GM19324 (cell line): ENCODE results near the gene CUL4A.
"Not testable (repeated sequence)": the region's sequence is repeated elsewhere in the genome, so short reads cannot be mapped to it uniquely, and the experiment has no call there.

ENCODE experiments used
- ATAC-seq: cut with Tn5 transposase; IDR thresholded peaks from one replicate; pipeline ENCODE4 v1.9.1; 2021; ENCODE audit warnings: mild to moderate bottlenecking, moderate library complexity; ENCODE audit not compliant: unreplicated experiment, low FRiP score

The CUL4A gene

DNA sequence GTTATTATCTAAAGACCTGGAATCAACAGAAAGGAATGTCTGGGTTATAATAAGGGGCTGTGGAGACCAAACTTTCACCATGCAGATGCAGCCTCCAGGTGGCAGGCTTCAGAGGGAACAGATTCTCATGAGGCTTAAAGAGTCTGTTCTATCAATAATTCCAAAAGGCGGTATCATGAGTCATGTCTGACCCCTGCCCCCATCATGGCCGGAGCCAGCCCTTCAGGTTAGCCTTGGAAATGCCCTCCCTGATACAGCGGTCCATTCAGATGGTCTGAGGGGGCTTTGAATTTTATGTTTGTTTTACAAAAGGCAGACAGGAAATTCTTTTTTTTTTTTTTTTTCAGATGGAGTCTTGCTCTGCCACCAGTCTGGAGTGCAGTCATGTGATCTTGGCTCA, 66.0 kb downstream of the CUL4A start:
- no peak for ATAC-seq

DNA sequence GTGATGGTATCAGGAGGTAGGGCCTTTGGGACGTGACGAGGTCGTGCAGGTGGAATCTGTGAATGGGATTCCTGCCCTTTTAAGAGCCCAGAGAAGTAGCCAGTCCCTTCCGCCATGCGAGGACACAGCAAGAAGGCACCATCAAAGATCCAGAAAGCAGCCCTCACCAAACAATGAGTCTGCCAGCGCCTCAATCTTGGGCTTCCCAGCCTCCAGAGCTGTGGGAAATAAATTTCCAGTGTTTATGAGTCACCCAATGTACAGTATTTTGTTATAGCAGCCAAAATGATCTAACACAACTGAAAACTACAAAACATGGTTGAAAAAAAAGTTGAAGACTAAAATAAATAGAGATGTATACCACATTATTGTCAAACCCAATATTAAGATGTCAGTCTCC, 70.7 kb downstream of the CUL4A start:
- ATAC-seq: no peak

DNA sequence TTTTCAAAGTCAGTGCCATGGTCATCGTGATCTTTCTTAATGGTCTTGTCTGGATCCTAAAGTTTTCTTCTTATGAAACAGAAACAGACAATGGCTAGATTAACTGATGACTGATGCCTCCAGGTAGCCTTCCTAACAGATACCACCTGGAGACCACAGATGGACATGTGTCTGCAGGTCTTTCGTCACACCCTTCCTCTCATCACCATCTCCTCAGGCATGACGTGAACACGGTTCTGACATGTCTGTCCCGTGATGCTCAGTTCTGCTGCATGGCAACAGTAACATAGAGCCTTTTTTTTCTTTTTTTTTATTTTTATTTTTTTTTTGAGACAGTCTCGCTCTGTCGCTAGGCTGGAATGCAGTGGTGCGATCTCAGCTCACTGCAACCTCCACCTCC, 74.5 kb downstream of the CUL4A start:
- no peak for ATAC-seq

DNA sequence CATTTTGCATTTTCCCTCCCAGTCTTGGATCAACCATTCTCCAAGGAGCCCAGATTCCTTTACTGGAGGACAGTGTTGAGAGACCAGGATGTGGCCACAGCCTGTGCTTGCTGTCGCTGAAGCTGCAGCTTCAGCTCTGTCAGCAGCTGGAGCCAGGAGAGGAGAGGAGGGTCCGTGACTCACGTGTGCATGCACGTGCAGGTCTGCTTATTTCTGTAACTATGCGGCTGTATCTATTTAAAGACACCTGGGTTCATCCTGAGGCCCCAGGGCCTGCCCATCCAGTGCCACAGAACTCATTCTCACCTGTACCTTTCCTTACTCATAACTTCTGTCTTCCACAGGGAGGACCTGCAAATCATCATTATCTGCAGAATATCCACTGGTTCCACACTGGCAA, 79.5 kb downstream of the CUL4A start:
- no peak for ATAC-seq

DNA sequence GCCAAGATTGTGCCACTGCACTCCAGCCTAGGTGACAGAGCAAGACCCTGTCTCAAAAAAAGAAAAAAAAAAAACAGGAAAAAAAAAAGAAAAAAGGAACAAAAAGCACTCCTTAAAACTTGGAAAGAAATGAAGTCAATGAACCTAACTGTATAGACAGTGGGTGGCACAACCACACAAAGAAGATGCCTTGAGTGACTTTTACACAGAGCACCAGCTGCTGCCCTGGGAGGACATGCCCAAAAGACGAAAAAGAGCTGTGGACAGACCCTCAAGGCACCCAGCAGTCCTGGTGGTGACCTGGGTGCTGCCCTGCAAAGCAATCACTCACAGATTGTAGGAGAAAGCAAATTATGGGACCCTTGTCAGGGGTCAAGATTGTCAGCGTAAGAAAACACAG, 81.7 kb downstream of the CUL4A start:
- no peak for ATAC-seq

DNA sequence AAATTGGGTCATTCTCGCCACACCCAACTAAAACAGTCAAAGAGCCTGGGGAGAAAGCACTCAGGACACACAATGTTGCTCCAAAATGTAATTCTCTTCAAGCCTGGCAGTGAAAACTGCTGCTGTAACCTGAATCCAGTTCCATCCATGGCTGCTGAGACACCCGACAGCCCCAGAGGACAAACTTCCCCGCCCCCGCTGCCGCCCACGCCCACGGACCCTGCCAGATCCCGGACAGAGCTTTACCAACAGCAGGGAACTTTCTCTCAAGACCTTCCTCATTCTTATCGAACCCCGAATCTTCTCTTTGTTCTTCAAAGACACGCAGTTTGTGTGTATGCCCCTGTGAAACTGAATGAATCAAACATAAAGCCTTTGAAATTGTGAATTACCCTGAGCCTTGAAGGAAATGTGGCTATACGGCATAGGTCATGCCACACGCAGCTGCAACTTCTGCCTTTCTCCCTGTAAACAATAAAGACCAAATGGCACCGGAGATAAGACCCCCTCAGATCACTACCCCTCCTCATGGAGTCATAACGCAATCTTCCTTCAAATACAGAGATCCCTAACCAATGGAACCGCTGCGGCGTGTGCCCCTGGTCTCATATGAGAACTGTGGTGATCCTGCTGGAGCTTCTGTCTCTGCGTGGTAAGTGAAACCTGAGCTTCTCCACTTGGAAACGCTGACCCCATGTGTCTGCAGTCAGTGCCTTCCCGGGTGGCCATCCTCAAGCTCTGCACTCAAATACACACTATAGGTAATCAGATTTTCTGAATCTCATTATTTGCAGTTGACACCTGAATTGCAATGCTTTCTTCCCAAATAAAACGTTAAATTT, 82.8 kb downstream of the CUL4A start:
- ATAC-seq: no peak

DNA sequence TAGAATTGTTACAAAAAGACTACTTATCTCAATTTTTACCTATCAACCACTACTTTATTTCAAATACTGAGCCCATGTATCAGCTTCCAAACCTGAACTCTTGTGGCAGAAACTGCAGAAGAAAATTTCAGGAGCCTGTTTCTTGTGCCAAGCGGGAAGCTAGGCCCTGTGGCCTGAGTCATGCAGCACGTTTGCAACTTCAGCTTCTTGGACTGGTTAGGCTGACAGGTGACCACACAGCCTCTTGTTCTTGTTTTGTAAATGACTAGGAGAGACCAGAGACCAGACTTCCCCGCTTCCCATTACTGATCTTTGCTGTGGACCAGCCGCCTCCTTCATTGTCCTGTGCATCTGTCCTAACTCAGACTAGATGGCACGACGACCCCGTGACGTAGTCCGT, 84.3 kb downstream of the CUL4A start:
- ATAC-seq: no peak

DNA sequence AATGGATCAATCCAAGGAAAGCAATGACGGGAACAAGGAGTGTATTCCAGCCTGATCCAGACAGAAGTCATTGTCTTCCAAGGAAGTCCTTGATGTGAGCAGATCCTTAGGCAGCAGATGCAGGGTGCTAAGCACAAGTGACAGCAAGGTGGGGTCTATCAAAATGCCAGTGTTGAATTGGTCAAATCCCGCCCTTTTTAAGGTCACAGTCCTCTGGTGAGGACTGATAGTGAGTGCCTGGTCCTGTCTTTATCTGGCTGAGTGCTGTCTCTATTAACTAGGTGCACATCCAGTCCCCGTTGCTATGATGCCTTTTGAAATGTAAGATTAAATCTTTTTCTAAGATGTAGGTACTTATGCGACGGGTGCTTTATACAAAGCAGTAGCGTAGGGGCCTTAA, 86.4 kb downstream of the CUL4A start:
- no peak for ATAC-seq

DNA sequence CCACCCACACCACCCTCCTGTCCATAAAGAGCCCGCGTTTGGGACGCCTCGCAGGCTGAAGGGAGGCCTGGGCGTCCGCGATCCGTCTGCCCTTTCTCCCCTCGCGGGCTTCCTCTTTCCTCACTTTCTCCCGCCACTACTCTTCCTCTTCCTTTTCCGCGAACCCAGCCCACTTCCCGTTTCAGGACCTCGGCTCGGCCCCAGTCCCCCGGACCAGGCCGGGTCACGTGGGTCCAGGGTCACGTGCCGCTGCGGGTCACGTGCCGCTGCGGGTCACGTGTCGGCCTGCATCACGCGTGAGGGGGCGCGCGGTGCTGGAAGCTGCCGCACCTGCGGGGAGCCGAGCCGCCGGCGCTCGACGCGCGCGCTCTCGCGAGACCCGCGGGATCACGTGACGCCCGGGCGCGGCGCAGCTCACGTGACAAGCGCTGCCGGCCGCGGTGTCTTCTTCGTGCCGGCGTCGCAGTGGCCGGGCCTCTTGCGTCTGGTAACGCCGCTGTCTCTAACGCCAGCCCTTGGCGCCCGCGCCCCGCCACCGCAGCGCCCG, 87.5 kb downstream of the CUL4A start, which contains the start of gene LAMP1:
LAMP1 (plus strand) TSS at position 417 of the 547 bp plus-strand sequence. CDS start 196 bp downstream, outside the sequence.
- ATAC-seq: peak; percentile 92

DNA sequence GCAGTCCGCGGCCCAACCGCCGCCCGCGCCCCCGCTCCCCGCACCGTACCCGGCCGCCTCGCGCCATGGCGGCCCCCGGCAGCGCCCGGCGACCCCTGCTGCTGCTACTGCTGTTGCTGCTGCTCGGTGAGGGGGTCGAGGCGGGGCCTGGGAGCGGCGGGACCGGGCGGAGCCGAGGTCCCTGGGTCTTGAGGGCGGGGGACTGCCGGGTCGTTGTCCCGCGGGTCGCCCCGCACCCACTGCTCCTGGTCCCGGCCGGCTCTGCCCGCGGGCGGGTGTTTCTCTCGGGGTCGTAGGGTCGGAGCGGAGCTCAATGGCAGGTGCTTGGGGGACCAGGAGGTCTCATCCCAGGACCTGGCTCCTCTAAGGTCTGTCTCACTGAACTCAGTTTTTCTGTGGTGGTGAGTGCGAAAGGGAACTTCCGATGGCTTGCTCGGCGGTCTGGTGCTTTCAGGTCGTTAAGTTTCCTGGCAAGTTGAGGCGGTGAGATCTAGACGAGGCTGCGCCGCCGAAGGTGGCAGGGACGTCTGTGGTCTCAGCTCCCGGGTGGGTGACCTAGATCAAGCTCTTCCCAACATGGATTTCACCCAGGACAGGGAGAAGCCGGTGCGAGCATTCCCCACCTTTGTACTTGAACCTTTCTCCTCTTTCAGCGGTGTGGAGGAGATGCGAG, 88.1 kb downstream of the CUL4A start:
- ATAC-seq: peak; percentile 25

DNA sequence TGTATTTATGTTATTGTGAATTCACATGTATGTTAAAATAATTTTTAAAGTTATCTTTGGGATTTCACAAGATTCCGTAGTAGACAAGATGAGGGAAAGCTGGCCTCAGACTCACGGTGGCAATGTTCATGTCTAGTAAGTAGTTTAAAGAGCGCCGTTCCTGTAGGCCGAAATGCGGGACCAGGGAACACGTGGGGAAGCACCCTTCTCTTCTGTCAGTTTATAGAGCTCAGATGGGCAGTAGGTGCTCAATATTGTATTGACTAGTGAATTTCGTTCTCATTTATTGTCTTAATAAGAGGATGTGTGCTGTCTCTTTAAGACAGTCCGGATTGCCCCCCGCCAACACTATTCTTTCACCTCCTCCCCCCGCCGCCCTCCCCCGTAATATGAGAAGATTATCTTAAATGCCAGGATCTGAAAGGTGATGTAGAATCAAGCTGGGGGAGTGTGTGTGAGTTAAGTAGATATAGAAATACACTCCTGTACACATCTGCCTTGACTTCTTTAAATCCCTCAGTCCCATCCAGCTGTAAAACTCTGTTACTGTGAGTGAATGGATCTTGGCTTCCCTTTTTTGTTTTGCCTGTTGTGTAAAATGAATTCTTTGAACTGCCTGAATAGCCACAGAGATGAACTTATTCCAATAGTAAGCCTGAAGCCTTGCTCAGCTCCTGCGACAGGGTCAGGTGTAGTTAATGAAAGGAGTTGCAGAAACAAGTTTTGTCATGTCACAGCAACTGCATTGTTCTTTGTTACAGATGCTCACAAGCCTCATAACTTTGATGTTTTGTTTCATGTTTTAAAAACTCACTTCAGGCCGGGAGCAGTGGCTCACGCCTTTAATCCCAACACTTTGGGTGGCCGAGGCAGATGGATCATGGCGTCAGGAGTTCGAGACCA, 88.9 kb downstream of the CUL4A start:
- no peak for ATAC-seq

DNA sequence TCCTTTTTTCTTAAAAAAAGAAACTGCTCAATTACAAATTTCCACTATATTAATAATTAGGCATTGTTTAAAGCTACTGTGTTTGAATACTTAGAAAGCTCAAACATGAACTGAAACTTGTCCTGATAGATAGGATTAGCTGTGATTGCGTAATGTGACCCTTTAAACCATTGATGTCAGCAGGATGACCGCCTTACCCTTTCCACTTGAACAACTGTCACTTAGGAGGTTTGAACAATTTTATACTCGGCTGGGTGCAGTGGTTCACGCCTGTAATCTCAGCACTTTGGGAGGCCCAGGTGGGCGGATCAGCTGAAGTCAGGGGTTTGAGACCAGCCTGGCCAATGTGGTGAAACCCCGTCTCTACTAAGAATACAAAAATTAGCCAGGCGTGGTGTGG, 90.5 kb downstream of the CUL4A start:
- ATAC-seq: no peak

DNA sequence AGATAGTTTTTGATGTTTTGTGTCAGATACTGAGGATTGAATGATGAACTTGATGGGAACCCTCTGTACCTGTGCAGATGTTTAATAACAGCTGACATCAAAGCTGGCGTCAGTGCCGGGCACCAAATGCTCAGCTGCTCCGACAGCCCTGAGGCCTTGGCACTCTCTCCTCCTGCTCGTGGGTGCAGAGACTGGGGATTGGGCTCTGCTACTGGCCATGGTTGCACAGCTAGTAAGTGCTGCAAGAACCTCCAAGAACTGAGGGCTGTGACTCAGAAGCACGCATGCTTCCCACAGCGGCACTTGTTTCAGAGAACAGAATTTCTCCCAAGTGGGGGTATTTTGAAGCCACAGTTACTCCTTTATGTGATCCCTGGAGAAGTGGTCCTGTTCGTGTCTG, 93.6 kb downstream of the CUL4A start:
- no peak for ATAC-seq

DNA sequence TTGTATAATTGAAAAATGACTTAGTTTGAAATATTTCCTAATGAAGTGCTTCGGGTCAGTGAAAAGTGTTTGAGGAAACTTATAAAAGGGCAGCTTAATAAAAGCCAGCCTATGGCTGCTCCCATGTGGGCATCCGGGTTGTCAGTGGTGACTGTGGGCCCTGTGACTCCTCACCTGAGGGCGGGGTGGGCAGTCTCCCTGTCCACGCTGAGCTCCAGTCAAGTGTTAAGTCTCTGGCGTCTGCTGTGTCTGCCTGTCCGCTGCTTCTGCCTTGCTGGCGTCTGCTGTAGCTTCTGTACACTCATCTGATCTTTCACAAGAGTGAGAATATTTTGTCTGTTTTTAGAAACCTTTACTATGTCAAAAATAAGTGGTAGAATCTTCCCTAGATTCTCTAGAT, 94.7 kb downstream of the CUL4A start:
- ATAC-seq: no peak

DNA sequence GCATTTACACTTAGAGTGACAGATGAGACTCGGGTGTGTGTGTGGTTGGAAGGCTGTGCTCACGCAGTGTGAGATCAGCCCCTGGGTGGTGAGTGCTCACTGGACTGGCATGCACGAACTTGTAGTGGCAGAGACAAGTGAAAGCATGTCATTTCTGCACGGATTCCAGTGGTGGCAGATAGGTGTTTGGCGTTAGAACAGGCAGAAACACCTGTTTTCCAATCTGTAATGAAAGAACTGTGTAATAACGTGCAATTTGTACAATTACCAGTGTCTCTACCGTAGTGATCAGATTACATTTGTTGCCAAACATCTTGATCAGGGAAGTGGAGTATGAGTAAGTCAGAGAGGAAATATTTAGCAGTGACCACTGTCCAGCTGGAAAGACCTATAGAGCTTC, 95.8 kb downstream of the CUL4A start:
- no peak for ATAC-seq

DNA sequence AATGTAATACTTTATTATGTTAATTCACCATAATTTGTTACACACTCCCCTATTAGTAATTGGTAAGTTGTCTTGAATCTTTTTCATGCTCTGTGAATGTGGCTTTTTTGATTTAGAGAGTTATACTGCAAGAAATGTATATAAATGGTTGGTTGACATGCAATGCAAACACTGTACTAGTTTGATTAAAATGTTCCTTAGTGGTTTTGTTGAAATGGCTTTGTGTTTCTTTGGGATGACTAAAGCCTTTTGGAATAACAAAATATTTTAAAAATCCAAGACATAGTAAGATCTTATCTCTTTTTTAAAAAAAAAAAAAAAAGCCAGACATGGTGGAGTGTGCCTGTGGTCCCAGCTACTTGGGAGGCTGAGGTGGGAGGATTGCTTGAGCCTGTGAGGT, 98.1 kb downstream of the CUL4A start:
- ATAC-seq: no peak

DNA sequence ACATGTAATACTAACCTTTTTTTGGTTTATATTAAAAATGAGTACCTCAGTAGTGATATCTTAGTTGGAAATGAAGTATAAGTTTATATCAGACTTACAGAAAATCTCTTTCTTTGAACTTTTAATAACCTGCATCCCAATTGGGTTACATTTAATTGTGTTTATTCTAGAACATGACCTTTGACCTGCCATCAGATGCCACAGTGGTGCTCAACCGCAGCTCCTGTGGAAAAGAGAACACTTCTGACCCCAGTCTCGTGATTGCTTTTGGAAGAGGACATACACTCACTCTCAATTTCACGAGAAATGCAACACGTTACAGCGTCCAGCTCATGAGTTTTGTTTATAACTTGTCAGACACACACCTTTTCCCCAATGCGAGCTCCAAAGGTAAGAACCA, 100.1 kb downstream of the CUL4A start:
- ATAC-seq: no peak

DNA sequence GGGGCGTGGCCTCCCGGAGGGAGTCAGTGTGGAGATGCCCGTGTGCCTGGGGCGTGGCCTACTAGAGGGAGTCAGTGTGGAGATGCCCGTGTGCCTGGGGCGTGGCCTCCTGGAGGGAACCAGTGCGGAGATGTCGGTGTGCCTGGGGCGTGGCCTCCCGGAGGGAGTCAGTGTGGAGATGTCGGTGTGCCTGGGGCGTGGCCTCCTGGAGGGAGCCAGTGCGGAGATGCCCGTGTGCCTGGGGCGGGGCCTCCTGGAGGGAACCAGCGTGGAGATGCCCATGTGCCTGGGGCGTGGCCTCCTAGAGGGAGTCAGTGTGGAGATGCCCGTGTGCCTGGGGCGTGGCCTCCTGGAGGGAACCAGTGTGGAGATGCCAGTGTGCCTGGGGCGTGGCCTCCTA, 104.7 kb downstream of the CUL4A start:
- ATAC-seq: not testable (repeated sequence)

DNA sequence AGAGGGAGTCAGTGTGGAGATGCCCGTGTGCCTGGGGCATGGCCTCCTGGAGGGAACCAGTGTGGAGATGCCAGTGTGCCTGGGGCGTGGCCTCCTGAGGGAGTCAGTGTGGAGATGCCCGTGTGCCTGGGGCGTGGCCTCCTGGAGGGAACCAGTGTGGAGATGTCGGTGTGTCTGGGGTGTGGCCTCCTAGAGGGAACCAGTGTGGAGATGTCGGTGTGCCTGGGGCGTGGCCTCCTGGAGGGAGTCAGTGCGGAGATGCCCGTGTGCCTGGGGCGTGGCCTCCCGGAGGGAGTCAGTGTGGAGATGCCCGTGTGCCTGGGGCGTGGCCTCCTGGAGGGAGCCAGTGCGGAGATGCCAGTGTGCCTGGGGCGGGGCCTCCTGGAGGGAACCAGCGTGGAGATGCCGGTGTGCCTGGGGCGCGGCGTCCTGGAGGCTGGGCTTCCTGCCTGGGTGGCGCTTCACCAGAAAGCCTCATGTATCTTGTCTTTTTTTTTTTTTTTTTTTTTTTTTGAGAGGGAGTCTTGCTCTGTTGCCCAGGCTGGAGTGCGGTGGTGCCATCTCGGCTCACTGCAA, 105.6 kb downstream of the CUL4A start:
- ATAC-seq: not testable (repeated sequence)

DNA sequence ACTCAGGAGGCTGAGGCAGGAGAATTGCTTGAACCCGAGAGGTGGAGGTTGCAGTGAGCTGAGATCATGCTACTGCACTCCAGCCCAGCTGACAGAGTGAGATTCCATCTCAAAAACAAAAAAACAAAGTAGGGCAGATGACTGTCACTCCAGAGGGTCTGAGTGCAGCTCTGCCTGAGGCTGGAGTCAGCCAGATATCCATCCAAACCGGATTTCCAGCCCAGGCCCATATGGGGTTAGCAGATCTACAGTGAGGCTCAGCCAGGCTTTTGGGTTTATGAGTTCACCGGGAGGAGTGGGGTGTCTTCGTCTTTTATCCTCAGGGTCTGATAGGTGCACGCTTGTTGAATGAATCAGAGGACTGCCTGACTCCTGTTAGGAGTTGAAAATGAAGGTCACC, 106.6 kb downstream of the CUL4A start:
- no peak for ATAC-seq
